GM19351 (cell line): ENCODE results near the gene MEF2A.
"Not testable (repeated sequence)": the region's sequence is repeated elsewhere in the genome, so short reads cannot be mapped to it uniquely, and the experiment has no call there.

ENCODE experiments used
- ATAC-seq: cut with Tn5 transposase; IDR thresholded peaks from one replicate; pipeline ENCODE4 v1.9.1; 2021; ENCODE audit warnings: mild to moderate bottlenecking, moderate library complexity; ENCODE audit not compliant: unreplicated experiment

The MEF2A gene

DNA sequence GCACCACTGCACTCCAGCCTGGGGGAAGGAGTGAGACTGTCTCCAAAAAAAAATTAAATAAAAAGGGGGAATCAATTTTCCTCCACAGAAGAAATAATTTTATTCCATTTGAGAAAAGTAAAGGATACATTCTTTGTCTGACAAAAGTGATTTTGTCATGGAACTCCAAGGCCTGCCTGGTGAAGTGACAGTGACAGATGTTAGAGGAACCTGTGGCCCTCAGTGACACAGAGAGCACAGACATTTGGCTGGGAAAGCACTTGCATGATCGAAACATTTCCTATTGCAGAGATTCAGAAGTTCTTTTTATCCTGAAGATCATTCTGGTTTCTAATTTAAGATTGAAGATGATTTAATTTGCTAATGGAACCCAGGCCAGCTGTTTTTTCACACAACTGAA lies 161.5 kb downstream of the MEF2A start:
- ATAC-seq = no peak

GRCh38 chr15:99727733-99728132 lies 161.9 kb downstream of the MEF2A start:
- no peak for ATAC-seq

DNA sequence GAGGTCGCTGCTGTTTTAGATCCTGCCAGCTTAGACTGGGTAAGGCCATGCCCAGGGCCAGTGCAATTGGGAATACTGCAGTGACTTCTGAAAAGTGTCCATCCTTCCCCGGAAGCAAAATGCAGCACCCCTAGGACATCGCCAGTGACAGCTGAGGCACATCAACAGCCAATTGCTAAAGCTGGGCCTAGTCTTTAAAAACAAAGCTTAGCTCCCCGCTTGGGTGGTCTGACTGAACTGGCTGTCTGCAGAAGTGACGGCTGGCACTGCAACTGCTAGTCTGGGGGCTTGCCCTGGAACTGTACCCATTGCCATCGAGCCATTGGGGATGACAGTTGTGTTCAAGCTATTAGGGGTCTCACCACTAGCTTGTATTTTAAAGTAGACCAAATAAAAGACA lies 163.1 kb downstream of the MEF2A start:
- no peak for ATAC-seq

DNA sequence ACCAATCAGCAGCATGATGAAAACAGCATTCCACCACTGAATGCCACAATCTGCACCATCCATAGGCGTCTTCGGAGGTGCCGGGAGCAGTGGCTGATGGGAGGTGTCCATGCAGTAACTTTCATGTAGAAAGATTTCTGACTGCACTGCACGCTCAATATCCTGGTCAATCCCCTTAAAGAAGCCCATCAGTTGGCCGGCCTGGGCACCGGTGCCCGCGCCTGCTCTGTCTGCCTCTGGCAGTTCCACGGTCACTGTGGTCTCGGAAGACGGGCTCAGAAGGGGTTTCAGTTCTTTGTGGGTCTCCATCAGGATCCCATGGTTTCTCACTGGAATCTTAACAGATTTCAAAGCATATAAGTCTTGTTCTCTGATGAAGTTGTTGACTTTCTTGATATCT lies 163.5 kb downstream of the MEF2A start:
- no peak for ATAC-seq

DNA sequence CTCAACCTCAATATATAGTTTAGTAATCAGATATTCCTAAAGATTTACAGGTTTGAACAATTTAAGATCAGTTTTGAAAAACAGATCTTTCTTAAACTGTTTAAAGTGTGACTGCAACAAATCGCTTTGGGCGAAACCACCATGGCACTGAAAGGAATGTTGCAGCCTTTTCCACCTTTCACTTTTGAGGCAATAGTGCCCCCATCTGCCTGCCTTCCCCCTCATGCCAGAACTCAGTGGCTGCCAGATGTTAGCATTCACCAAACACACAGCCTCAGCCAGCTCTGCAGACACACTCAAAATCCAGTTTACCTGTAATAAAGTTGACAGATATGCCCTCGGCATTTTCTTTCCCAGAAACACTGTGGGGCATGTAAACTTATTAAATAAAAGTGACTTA lies 164.1 kb downstream of the MEF2A start:
- no peak for ATAC-seq

DNA sequence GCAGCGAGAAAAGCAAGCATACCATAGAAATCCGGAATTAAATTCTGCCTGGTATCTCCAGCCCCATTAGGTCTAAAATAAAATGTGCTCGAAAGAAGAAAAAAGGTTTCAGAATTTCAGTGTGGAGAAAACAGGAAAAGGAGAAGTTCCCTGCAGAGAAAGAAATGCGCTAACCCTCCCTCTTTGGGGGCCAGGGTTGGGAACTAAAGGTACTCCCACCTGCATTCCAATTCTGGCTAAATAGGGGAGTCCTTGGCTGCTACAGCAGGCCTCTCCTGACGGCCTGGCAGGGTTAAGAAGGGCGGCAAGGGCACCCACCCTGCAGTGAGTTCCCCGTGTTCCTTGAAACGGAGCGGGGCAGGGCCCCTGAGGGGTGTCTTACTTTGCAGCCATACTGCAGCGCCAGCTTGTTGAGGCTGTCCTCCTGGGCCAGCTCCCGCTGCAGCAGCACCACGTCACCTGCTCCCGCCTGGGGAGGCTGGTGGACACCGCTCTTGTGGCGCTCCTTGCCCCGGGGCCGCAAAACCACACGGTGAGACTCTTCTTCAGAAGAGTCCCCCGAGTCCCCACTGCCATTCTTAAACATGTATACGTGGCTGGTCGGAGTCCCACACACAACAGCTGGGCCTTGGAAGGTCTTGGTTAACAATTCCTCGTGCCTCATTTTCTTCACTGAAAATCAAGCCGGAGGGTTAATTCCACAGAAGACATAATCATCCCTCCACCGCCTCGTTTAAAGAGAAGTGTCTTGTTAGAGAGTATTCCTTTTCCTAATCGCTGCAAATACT lies 165.7 kb downstream of the MEF2A start:
- no peak for ATAC-seq

GRCh38 chr15:99732124-99732750 lies 166.5 kb downstream of the MEF2A start:
- ATAC-seq = no peak

GRCh38 chr15:99732751-99733267 lies 167.0 kb downstream of the MEF2A start:
- peak; percentile 25 for ATAC-seq

- ATAC-seq = peak; percentile 99
Observed at GRCh38 chr15:99733268-99734039, 167.7 kb downstream of the MEF2A start, which contains the start of gene LYSMD4. Gene LYSMD4 (minus strand): TSS chr15:99733437. CDS start chr15:99731999, 1,438 bp downstream.

DNA sequence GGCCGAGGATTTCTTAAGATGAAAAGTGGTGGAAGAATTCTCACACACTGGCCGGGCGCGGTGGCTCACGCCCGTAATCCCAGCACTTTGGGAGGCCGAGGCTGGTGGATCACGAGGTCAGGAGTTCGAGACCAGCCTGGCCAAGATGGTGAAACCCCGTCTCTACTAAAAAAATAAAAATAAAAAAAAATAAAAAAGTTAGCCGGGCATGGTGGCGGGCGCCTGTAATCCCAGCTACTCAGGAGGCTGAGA lies 168.2 kb downstream of the MEF2A start:
- not testable (repeated sequence) for ATAC-seq

GRCh38 chr15:99734575-99734974 lies 168.8 kb downstream of the MEF2A start:
- no peak for ATAC-seq

DNA sequence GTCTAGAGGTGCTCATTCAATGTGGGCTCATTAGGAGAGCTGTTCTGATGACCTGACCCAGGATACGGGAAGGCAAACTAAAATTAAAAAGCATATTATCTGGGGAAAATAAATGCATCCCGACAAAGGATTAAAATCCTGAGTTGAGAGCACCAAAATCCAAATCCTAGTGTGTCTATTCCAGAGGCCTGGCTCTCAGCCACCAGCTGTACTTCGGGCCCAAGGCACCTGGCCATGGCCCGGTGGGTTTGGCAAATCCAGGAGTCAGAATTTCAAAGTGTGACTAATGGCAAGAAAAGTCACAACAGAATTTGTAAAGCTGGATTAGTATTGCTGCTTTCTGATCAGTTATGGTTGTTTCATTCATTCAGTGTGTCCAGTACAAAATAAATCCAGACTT lies 170.1 kb downstream of the MEF2A start:
- no peak for ATAC-seq

GRCh38 chr15:99736702-99737101 lies 170.9 kb downstream of the MEF2A start:
- ATAC-seq = no peak

DNA sequence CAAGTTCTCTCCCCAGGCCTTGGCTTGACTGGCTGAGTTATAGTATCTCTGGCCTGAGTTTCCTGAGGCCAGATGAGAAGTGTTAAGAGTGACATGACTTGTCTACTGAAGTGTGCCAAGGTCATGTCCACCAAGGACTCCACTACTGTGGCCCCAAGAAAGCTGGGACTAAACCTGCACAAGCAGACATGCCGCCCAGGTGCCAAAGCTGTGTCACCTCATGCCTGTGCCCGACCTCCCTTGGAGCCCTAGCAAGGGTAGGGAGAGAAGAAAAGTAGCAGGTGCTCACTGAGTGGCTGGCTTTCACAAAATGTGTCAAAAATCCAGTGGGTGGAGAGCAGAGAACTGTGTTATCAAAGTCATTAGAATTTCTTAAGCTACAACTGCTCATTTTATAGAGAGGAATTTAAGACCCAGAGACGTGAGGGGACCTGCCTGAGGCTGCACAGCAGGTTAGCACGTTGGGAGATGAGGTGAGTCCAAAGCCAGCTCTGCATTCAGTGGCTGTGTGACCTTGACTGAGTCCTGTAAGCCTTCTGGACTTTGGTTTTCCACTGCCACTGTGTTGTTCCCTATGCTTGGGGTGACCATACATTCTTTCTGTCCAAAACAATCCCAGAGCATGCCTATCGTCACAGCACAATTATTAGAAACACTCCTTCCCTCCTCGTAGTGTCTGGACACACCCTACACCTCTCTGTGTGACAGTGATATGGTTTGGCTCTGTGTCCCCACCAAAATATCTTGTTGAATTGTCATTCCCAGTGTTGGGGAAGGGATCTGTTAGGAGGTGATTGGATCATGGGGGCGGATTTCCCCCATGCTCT lies 172.4 kb downstream of the MEF2A start:
- no peak for ATAC-seq

- ATAC-seq = no peak
Observed at GRCh38 chr15:99741835-99742234, 176.1 kb downstream of the MEF2A start.

DNA sequence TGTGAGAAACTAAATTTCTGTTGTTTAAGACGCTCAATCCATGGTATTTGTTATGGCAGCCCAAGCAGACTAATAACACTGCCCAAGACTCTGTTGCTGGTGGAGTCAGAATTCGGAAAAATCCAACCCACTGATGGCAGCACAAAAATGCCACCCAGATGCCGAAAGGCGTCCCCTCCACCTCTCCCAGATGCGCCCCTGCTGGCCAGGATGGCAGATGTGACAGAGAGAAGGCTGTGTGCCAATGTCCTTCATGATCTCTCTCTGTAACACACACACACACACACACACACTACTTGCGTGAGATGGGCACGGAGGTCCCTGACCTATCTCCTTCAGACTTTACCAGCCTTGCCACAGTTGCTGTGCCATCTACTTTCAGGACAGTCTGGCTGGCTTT lies 178.4 kb downstream of the MEF2A start:
- no peak for ATAC-seq

DNA sequence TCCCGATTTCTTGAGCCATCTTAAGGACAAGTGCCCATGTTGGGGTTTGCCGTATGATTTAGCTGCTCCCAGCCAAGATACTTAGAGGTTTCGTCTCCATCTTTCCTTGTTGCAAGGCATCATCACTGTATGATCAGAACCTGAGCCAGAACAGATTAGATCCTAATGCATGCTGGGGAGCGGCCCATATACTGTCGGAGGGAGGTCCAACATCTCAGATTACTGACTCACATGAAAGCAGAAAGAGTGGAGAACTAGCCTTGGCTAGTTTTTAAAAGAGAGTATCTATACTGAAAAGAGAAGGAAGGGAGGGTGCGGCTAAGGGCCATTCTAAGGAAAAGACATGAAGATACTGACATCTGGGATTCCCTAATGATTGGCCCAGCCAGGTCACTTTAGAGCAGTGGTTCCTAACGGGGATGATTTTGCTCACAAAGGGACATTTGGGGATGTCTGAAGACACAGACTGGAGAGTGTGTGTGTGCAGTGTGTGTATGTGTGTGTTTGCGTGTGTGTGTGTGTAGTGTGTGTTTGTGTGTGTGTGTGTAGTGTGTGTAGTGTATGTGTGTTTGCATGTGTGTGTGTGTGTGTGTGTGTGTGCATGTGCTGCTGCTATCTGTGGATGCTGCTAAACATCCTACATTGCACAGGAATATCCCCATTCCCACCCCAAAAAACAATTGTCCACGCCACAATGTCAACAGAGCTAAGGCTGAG lies 179.7 kb downstream of the MEF2A start:
- no peak for ATAC-seq

GRCh38 chr15:99749386-99749785 lies 183.6 kb downstream of the MEF2A start:
- ATAC-seq = no peak

DNA sequence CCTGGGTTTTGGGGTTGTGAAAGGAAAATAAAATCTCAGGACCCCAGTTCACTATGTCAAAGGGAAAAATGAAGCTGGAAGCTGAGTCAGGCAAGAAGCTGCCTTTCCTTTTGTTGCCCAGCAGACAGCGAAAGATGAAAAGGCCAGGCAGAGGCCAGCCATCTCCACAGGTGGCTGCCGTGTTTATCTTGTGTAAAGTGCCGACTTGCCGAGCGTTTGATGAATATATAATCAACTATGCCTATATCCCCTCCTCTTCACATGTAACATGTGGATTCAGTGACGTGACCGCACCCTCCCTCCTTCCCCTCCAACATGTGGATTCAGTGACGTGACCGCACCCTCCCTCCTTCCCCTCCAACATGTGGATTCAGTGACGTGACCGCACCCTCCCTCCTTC lies 184.5 kb downstream of the MEF2A start:
- not testable (repeated sequence) for ATAC-seq

- no peak for ATAC-seq
Observed at GRCh38 chr15:99752556-99752955, 186.8 kb downstream of the MEF2A start.
